Fibroblast of lung (primary cell): ENCODE measurements around the gene TMX2.

Source experiments
- CTCF ChIP-seq, 2 donors: IDR thresholded peaks in 1 of 2; conservative IDR thresholded peaks in 1 of 2; 1 replicate in 1 of 2; 2 replicates in 1 of 2; pipeline ENCODE4 v1.5.1; 2011 to 2012; ENCODE audit warnings: low read length in 2 of 2, control low read depth in 1 of 2, inconsistent platforms in 1 of 2, low read depth in 1 of 2, mild to moderate bottlenecking in 1 of 2
- EZH2 ChIP-seq: IDR thresholded peaks from 2 replicates; pipeline ENCODE4 v1.5.1; 2012; ENCODE audit warnings: low read length, control low read depth, mild to moderate bottlenecking; ENCODE audit errors: missing control alignments

- TF ChIP-seq CTCF (conservative IDR thresholded peaks at IDR 0.05 in 1 of 2, IDR thresholded peaks at IDR 0.05 in 1 of 2; ENCODE audit: low read depth in 1 of 2, low read length in 2 of 2): no peak
- no peak for TF ChIP-seq EZH2
Measured at GRCh38 chr11:57772562-57772961, 60.2 kb downstream of the TMX2 start.
